Amniotic epithelial cell (primary cell): ENCODE results near the gene LSM12.
A peak's percentile ranks its signal among the peaks of the same experiment; 100 is the strongest.
"Not testable (repeated sequence)": the region's sequence is repeated elsewhere in the genome, so short reads cannot be mapped to it uniquely, and the experiment has no call there.

Experiments used
- DNase-seq: peaks from one replicate; pipeline ENCODE4 v3.0.0-alpha.2; 2010; ENCODE audit warnings: low read depth

LSM12 gene

GRCh38 chr17:44044071-44044470 is 22.4 kb downstream of the LSM12 start:
- DNase-seq = peak; percentile 52

GRCh38 chr17:44043272-44043696 is 23.2 kb downstream of the LSM12 start:
- peak; percentile 76 for DNase-seq

DNA sequence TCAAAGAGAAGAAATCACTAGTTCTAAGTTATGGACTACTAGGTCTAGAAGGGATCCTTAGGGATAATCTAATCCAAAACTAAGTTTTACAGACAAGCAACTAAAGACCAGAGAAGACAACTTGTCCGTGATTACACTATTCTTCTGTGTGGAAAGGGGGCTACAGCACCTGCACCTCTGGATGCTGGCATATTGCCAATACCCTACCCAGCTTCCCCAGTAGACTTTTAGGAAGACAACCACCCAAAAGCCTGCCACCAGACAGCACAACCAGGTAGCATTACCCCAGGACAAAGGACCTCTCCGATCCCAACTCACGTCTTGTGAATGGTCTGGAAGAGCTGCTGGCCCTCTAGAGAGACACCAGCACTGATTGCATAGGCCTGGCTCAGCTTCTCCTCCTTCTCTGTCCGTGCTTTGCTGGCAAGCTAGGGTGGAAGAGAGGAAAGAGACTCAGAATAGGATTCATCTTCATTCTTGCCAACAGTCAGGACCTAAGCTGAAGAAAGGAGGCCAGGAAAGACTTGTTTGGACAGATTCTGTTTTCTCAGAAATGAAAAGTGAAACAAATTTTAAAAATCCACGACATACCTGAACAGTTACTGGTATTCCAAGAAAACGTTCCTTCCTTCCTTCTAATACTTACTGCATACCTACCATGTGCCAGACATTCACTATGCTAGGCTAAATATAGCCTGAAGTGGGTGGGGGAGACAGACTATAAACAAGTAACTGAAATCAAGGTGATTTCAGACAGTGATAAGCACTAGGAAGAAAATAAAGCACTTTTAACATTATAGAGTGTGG is 26.4 kb downstream of the LSM12 start:
- DNase-seq = peak; percentile 30

DNA sequence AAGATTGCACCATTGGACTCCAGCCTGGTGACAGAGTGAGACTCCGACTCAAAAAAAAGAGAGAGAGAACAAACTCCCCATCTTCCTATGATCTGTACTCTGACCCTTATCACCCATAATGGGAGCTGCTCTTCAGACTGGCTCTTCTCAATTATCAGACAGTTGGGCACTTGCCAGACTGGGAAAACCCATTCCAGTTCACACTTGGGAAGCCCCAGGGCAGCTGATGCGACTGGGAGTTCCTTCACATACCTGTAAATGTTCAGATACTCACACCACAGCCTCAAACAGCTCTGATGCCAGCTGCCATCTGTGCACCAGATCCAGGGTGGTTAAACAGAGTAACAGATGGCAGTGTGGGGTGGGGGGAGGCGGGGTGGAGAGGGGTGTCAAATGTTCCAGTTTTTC is 27.9 kb downstream of the LSM12 start:
- DNase-seq = no peak

DNA sequence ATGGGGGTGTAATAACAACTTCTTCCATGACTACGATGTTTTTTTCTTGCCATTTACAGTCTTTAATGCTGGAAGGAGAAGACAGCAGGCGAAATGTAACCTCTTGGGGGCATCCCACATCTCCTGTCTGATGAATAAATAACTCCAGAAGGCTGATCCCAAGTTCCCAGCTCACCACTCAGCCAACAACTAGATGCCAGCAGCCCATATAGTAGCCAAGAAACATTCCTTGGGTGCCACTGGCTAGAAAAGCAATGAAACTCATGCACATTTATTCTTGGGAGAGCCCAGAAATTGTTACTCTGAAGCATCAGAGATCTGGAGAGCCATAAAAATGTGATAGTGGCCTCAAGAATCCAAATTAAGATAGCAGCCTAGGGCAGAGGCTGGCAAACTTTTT is 29.0 kb downstream of the LSM12 start:
- no peak for DNase-seq

GRCh38 chr17:44034688-44035087 is 31.8 kb downstream of the LSM12 start:
- DNase-seq = not testable (repeated sequence)

- DNase-seq = no peak
Observed at GRCh38 chr17:44033861-44034408, 32.5 kb downstream of the LSM12 start.

GRCh38 chr17:44030482-44030881 is 36.0 kb downstream of the LSM12 start:
- no peak for DNase-seq

GRCh38 chr17:44029736-44030135 is 36.7 kb downstream of the LSM12 start:
- no peak for DNase-seq

GRCh38 chr17:44024853-44025252 is 41.6 kb downstream of the LSM12 start:
- no peak for DNase-seq

DNA sequence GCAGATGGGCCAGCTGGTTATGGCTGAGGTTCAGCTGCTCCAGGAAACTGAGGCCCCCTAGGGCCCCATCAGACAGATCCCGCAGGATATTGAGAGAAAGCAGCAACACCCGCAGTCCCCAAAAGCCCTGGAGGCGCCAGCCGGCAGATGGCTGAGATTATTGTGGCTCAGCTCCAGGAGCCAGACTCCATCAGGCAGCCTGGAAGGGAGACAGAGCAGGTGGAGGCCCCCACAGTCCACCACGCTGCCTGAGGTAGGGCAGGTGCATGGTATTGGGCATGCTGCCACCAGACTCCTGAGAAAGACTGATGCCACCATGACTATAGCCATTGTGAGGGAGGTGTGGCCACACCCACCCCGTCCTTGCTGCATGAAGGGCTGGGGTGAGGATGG is 42.2 kb downstream of the LSM12 start:
- DNase-seq = no peak

DNA sequence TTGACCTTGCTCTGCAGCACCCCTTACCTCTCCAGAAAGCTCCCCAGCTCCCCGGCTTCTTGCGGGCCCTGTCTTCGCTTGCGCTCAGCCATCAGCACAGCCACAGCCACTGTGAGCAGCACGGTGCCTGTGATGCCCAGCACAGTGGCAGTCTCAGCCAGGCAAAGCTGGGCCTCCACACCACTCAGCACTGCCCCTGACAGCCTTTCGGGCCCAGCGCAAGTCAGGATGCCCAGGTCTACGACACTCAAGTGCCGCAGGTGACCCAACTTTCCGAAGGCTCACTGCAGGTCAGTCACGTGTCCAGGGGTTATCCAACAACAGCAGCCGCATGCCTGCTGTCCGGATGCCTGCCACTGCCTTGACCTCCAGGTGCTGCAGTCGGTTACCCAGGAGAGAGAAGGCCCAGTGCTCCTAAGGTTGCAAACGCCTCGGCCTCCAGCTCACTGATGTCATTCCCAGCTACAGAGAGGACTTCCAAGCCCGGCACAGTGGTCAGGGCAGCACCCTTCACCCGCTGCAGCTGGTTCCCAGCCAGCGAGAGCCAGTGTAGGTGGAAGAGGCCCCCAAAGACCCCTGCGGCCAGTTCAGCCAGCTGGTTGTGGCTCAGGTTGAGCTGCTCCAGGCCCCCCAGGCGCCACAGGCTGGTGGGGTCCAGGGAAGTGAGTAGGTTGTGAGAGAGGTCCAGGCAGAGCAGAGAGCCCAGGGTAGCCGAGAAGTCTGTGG is 42.8 kb downstream of the LSM12 start:
- DNase-seq = no peak

- DNase-seq = no peak
Observed at GRCh38 chr17:44022246-44022645, 44.2 kb downstream of the LSM12 start.

- DNase-seq = not testable (repeated sequence)
Observed at GRCh38 chr17:44021227-44021626, 45.2 kb downstream of the LSM12 start.

- peak; percentile 93 for DNase-seq
Observed at GRCh38 chr17:44014437-44015172, 51.9 kb downstream of the LSM12 start, which contains the start of gene TMEM101. TSS of gene TMEM101 (minus strand) at chr17:44014963. CDS start at chr17:44014952, 11 bp downstream.

GRCh38 chr17:44014133-44014436 is 52.4 kb downstream of the LSM12 start:
- no peak for DNase-seq

DNA sequence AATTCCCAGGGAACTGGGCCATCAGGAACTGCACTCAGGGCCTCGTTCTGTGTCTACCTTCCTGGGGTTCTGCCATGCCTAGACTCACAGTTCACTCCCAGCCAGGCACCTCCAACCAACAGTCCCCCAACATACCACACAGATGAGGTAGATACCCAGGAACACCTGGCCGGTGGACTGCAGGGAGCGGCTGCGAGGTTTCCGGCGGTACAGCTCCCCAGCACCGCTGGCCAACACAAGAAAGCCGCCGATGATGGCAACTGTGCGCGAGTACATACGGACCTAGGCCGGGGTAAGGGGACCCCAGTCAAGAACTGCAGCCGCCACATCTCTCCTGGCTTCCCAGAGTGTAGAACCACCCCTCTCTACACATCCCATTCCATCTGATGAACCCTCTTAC is 53.6 kb downstream of the LSM12 start:
- no peak for DNase-seq

DNA sequence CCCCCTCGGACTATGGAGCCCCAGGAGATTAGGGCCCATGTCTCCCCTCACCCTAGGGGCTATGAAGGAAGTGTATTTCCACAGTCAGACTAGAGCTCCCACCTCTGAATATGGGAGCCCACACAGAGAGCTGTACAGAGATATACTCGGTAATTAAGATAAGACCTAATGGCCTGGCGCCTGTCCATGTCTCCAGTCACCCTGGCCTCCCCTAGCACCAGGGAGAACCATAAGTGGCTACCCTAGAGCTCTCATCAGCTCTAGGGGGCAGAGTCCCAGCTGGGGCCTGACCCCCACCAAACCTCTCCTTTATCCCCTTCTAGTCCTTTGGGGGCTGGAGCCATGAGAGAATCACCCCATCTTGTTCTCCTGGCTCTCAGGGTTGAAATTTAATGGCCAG is 54.1 kb downstream of the LSM12 start:
- no peak for DNase-seq

DNA sequence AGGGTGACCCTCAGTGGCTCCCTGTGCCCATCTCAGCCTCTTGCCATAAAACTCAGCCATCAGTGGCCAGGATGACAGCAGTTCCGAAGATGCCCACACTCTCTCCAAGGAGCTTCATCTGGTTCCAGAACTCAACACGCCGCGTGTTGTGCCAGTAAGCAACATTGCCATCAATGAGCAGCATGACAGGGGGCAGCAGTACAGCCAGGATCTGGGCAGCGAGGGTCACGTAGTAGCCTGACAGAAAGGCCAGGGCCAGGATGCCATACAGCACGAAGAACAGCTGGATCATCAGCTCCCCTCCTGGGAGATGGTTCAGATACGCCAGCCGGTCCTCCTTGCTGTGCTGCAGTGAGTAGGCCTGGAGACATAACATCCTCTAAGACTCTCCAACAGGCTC is 54.6 kb downstream of the LSM12 start:
- no peak for DNase-seq

DNA sequence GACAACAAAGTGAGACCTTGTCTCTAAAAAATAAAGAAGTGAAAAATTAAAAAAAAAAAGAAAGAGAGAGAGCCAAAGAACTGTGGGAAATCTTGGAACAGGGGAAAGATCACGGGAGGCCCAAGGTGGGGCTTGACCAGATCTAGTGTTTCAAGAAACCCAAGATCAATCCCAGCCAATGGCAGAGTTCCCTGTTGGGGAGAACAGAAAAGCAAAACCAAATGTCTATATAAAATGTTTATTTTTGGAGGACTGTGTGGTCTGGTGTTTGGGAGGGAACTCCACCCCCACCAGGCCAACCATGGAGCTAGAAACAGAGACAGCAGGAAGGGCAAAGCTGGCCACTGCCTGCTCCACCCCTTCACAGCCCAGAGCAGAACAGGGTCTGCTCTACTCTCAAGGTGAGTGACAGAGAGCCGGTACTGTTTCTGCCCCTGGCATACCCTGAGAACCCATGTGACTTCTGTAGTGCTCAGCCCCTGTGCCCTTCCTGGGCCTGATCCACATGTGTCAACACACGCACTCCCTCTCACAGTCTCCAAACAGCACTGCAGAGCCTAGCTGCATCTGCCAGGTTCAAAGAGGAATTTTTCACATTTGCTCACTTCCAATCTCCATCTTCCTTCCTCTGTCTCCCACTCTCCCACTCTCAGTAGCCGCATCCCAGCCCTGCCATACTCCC is 55.4 kb downstream of the LSM12 start:
- DNase-seq = no peak

DNA sequence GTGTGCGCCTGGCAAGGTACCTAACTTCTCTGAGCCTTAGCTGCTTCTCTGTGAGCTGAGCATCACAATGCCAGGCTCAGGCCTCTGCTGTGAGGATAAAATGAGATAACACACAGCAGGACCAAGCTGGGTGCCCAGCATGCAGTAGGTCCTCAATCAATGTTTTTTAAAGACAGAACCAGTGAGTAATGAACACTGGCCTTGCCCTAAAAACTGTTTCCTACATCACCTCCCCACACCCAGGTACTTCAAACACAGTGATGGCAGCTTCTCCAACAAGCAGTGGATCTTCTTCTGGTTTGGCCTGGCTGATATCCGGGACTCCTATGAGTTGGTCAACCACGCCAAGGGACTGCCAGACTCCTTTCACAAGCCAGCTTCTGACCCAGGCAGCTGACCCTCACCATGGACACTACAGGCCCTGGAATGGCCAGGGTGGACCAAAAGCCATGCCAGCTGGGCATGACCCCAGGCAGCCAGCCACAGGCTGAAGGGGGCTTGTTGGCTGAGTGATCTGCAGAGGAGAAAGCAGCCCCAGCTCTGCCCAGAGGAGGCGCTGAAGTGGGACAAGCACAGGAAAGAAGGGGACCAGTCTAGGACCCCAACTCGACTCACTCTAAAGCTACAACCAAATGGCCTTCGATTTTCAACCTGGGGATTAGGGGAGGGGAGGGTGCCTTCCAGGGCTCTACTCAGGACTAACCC is 58.1 kb downstream of the LSM12 start:
- no peak for DNase-seq
